Chondrocyte (in vitro differentiated cells): ENCODE data around the gene SYNE4. TPM values are rescaled to one million over a fixed set of nuclear protein-coding genes. Genes with fewer than 3 reads are reported as not detected.

Source experiments
- DNase-seq: peaks from one replicate; pipeline ENCODE4 v3.0.0; 2021; ENCODE audit warnings: mixed read lengths, low spot score
- H3K27ac Mint-ChIP-seq: one replicate; pipeline ENCODE4 v1.8.0; 2021; ENCODE audit warnings: mild to moderate bottlenecking, moderate library complexity, mixed read lengths; ENCODE audit not compliant: unreplicated experiment
- H3K27me3 Mint-ChIP-seq: 2 replicates; pipeline ENCODE4 v1.8.0; 2021; ENCODE audit warnings: low read depth, mixed read lengths
- H3K36me3 Mint-ChIP-seq: 2 replicates; pipeline ENCODE4 v1.8.0; 2021; ENCODE audit warnings: low read depth, mixed read lengths
- H3K4me1 Mint-ChIP-seq: 2 replicates; pipeline ENCODE4 v1.8.0; 2021; ENCODE audit warnings: low read depth, mild to moderate bottlenecking, mixed read lengths
- H3K4me3 Mint-ChIP-seq: one replicate; pipeline ENCODE4 v1.8.0; 2021; ENCODE audit warnings: mild to moderate bottlenecking, moderate library complexity, mixed read lengths; ENCODE audit not compliant: unreplicated experiment
- H3K9me3 Mint-ChIP-seq: 2 replicates; pipeline ENCODE4 v1.8.0; 2021; ENCODE audit warnings: low read depth, mixed read lengths
- CTCF ChIP-seq: fragments of 200-600 bp; sonication (generic); IDR thresholded peaks from 2 replicates; pipeline ENCODE4 v1.5.0; 2021; ENCODE audit warnings: antibody characterized with exemption, mild to moderate bottlenecking, moderate library complexity
- total RNA-seq: library from RNA; stranded (reverse); gene quantifications from 3 replicates; pipeline ENCODE4 v1.2.1, GENCODE V29; 2021

SYNE4 gene
- total RNA-seq, 1 donor from 2014 or later = 0.27 TPM

- no peaks in the 10 kb centered on the region for H3K9me3 Mint-ChIP-seq
- H3K27me3 Mint-ChIP-seq = no peaks in the 10 kb centered on the region
- H3K27ac Mint-ChIP-seq = no peak overlapping the region
- H3K4me3 Mint-ChIP-seq = no peak overlapping the region
- H3K36me3 Mint-ChIP-seq = peaks cover 17% of the 10 kb centered on the region
- no peak for DNase-seq
- no peak for TF ChIP-seq CTCF
- peaks cover 20% of the 10 kb centered on the region for H3K4me1 Mint-ChIP-seq
Measured at GRCh38 chr19:36028313-36029041, 19.9 kb upstream of the SYNE4 start.

- H3K27ac Mint-ChIP-seq = no peak overlapping the region
- no peak overlapping the region for H3K4me3 Mint-ChIP-seq
- no peaks in the 10 kb centered on the region for H3K27me3 Mint-ChIP-seq
- H3K36me3 Mint-ChIP-seq = peaks cover 22% of the 10 kb centered on the region
- no peak for TF ChIP-seq CTCF
- DNase-seq = no peak
- H3K9me3 Mint-ChIP-seq = no peaks in the 10 kb centered on the region
- peaks cover 13% of the 10 kb centered on the region for H3K4me1 Mint-ChIP-seq
Measured at GRCh38 chr19:36027696-36028095, 19.1 kb upstream of the SYNE4 start.

- Mint-ChIP-seq H3K4me3 (no peak overlapping the region), H3K27ac (no peak overlapping the region), H3K36me3 (peaks cover 22% of the 10 kb centered on the region), H3K9me3 (no peaks in the 10 kb centered on the region), H3K27me3 (no peaks in the 10 kb centered on the region), H3K4me1 (peaks cover 4% of the 10 kb centered on the region)
- DNase-seq = no peak
- no peak for TF ChIP-seq CTCF
Measured at GRCh38 chr19:36026091-36026876, 17.7 kb upstream of the SYNE4 start.

GRCh38 chr19:36025541-36025940 lies 16.9 kb upstream of the SYNE4 start:
- Mint-ChIP-seq H3K4me1 (peaks cover 3% of the 10 kb centered on the region), H3K27ac (no peak overlapping the region), H3K9me3 (no peaks in the 10 kb centered on the region), H3K36me3 (peaks cover 24% of the 10 kb centered on the region), H3K4me3 (no peak overlapping the region), H3K27me3 (no peaks in the 10 kb centered on the region)
- DNase-seq = no peak
- TF ChIP-seq CTCF = no peak

GRCh38 chr19:36023432-36023831 lies 14.8 kb upstream of the SYNE4 start:
- no peaks in the 10 kb centered on the region for H3K9me3 Mint-ChIP-seq
- H3K36me3 Mint-ChIP-seq = peaks cover 21% of the 10 kb centered on the region
- no peaks in the 10 kb centered on the region for H3K4me1 Mint-ChIP-seq
- H3K27ac Mint-ChIP-seq = no peak overlapping the region
- no peak for TF ChIP-seq CTCF
- no peaks in the 10 kb centered on the region for H3K27me3 Mint-ChIP-seq
- no peak for DNase-seq
- H3K4me3 Mint-ChIP-seq = no peak overlapping the region
